Mesodermal cell (in vitro differentiated cells): Measurements from ENCODE around the gene SIKE1. TPM values are rescaled to one million over a fixed set of nuclear protein-coding genes. Genes with fewer than 3 reads are reported as not detected.
"Not testable (repeated sequence)": the region's sequence is repeated elsewhere in the genome, so short reads cannot be mapped to it uniquely, and the experiment has no call there.

ENCODE experiments used
- H3K27ac ChIP-seq: 2 replicates; pipeline ENCODE4 v1.7.0; 2013; ENCODE audit warnings: mild to moderate bottlenecking, low read depth, low read length, moderate library complexity; ENCODE audit not compliant: severe bottlenecking
- H3K36me3 ChIP-seq: 2 replicates; pipeline ENCODE4 v1.7.1; 2013; ENCODE audit warnings: mild to moderate bottlenecking, low read length, moderate library complexity; ENCODE audit not compliant: control insufficient read depth, insufficient read depth
- H3K4me1 ChIP-seq: one replicate; pipeline ENCODE4 v1.7.1; 2013; ENCODE audit warnings: mild to moderate bottlenecking, low read length; ENCODE audit not compliant: insufficient read depth, control insufficient read depth, poor library complexity, severe bottlenecking
- H3K4me3 ChIP-seq: 2 replicates; pipeline ENCODE4 v1.7.0; 2013; ENCODE audit warnings: low read length, control low read depth, mild to moderate bottlenecking; ENCODE audit not compliant: insufficient read depth, poor library complexity, severe bottlenecking; ENCODE audit errors: extremely low read depth
- H3K9me3 ChIP-seq: 2 replicates; pipeline ENCODE4 v1.7.1; 2013; ENCODE audit warnings: mild to moderate bottlenecking, low read length, moderate library complexity; ENCODE audit not compliant: control insufficient read depth
- WGBS, 2 experiments: methylation state at CpG; one replicate each; pipeline ENCODE4 v1.1.5; 2013; ENCODE audit warnings: missing lambda C conversion rate in 2 of 2; ENCODE audit not compliant: insufficient coverage in 2 of 2; 5-methylcytosine and 5-hydroxymethylcytosine counted together
- polyA plus RNA-seq, 2 experiments: library from polyadenylated mRNA; stranded (reverse); fragments of 50-300 nt; gene quantifications; one replicate each; pipeline ENCODE4 v1.2.3, GENCODE V29; 2013

The SIKE1 gene
- polyA plus RNA-seq (2013, experiment 1 of 2) = 49.7 TPM
- 47.6 TPM for polyA plus RNA-seq (2013, experiment 2 of 2)

- WGBS, 2 experiments = 26 to 30% methylated on average over 47 of the region's 53 CpGs
- no peaks in the 10 kb centered on the region for H3K4me1 ChIP-seq
- peak within 1 kb of the TSS; percentile 89 for H3K27ac ChIP-seq
- no peaks in the 10 kb centered on the region for H3K9me3 ChIP-seq
- peak within 1 kb of the TSS; percentile 70 for H3K4me3 ChIP-seq
- peaks cover 35% of the 10 kb centered on the region for H3K36me3 ChIP-seq
Measured at GRCh38 chr1:114780344-114781226, at the start of gene SIKE1. Gene SIKE1 (minus strand): TSS chr1:114780685. CDS start chr1:114780607, 78 bp downstream.

GRCh38 chr1:114830075-114830474, 49.6 kb upstream of the SIKE1 start:
- not testable (repeated sequence) for H3K27ac ChIP-seq, H3K9me3 ChIP-seq, H3K36me3 ChIP-seq, H3K4me3 ChIP-seq, H3K4me1 ChIP-seq
- 80 to 86% methylated on average over 1 of the region's 1 CpG for WGBS, 2 experiments

- Histone ChIP-seq H3K9me3 (no peaks in the 10 kb centered on the region), H3K4me1 (no peaks in the 10 kb centered on the region), H3K36me3 (no peaks in the 10 kb centered on the region), H3K27ac (no peak overlapping the region), H3K4me3 (no peak overlapping the region)
- 80 to 89% methylated on average over 3 to 5 of the region's 5 CpGs for WGBS, 2 experiments
Measured at GRCh38 chr1:114828251-114828650, 47.8 kb upstream of the SIKE1 start.

GRCh38 chr1:114821978-114822377, 41.5 kb upstream of the SIKE1 start:
- Histone ChIP-seq H3K36me3 (no peaks in the 10 kb centered on the region), H3K27ac (no peak overlapping the region), H3K9me3 (no peaks in the 10 kb centered on the region), H3K4me1 (no peaks in the 10 kb centered on the region), H3K4me3 (no peak overlapping the region)

GRCh38 chr1:114820392-114820791, 39.9 kb upstream of the SIKE1 start:
- H3K9me3 ChIP-seq = no peaks in the 10 kb centered on the region
- H3K36me3 ChIP-seq = no peaks in the 10 kb centered on the region
- no peak overlapping the region for H3K27ac ChIP-seq
- no peak overlapping the region for H3K4me3 ChIP-seq
- WGBS, 2 experiments = no CpG with 5 or more reads among the region's 2 CpGs
- no peaks in the 10 kb centered on the region for H3K4me1 ChIP-seq

GRCh38 chr1:114819869-114820268, 39.4 kb upstream of the SIKE1 start:
- no peaks in the 10 kb centered on the region for H3K36me3 ChIP-seq
- WGBS, 2 experiments = 100% methylated on average over 1 of the region's 3 CpGs; no CpG with 5 or more reads in 1 of the 2 experiments

GRCh38 chr1:114804449-114804848, 24.0 kb upstream of the SIKE1 start:
- not testable (repeated sequence) for H3K4me3 ChIP-seq

More at GRCh38 chr1:114819869-114820268, 39.4 kb upstream of the SIKE1 start:
- Histone ChIP-seq H3K4me3 (no peak overlapping the region), H3K9me3 (no peaks in the 10 kb centered on the region), H3K4me1 (no peaks in the 10 kb centered on the region), H3K27ac (no peak overlapping the region)

GRCh38 chr1:114803001-114803400, 22.5 kb upstream of the SIKE1 start:
- H3K4me3 ChIP-seq = no peak overlapping the region
- H3K36me3 ChIP-seq = no peaks in the 10 kb centered on the region
- H3K27ac ChIP-seq = no peak overlapping the region
- no peaks in the 10 kb centered on the region for H3K4me1 ChIP-seq
- WGBS, 2 experiments = 66% methylated on average over 2 of the region's 3 CpGs; no CpG with 5 or more reads in 1 of the 2 experiments
- H3K9me3 ChIP-seq = no peaks in the 10 kb centered on the region

More at GRCh38 chr1:114804449-114804848, 24.0 kb upstream of the SIKE1 start:
- H3K9me3 ChIP-seq, H3K36me3 ChIP-seq, H3K27ac ChIP-seq, H3K4me1 ChIP-seq: not testable (repeated sequence)
- 98 to 100% methylated on average over 3 to 7 of the region's 33 CpGs for WGBS, 2 experiments

GRCh38 chr1:114794038-114794437, 13.6 kb upstream of the SIKE1 start:
- Histone ChIP-seq H3K4me3 (no peak overlapping the region), H3K9me3 (no peaks in the 10 kb centered on the region), H3K36me3 (no peaks in the 10 kb centered on the region), H3K27ac (no peak overlapping the region), H3K4me1 (peaks cover 6% of the 10 kb centered on the region)
- WGBS, 2 experiments = 88 to 100% methylated on average over 1 to 2 of the region's 2 CpGs

GRCh38 chr1:114790581-114790980, 10.1 kb upstream of the SIKE1 start:
- WGBS, 2 experiments = 97 to 99% methylated on average over 14 to 15 of the region's 25 CpGs
- not testable (repeated sequence) for H3K4me3 ChIP-seq

GRCh38 chr1:114786440-114786839, 6.0 kb upstream of the SIKE1 start:
- no CpG with 5 or more reads among the region's 1 CpG for WGBS, 2 experiments
- not testable (repeated sequence) for H3K9me3 ChIP-seq, H3K4me3 ChIP-seq, H3K27ac ChIP-seq, H3K36me3 ChIP-seq, H3K4me1 ChIP-seq

More at GRCh38 chr1:114790581-114790980, 10.1 kb upstream of the SIKE1 start:
- H3K9me3 ChIP-seq, H3K36me3 ChIP-seq, H3K4me1 ChIP-seq, H3K27ac ChIP-seq: not testable (repeated sequence)
